ENCODE results near the gene OVCH2.
A peak's percentile ranks its signal among the peaks of the same experiment; 100 is the strongest.
"Not testable (repeated sequence)": the region's sequence is repeated elsewhere in the genome, so short reads cannot be mapped to it uniquely, and the experiment has no call there.

OVCH2 gene

DNA sequence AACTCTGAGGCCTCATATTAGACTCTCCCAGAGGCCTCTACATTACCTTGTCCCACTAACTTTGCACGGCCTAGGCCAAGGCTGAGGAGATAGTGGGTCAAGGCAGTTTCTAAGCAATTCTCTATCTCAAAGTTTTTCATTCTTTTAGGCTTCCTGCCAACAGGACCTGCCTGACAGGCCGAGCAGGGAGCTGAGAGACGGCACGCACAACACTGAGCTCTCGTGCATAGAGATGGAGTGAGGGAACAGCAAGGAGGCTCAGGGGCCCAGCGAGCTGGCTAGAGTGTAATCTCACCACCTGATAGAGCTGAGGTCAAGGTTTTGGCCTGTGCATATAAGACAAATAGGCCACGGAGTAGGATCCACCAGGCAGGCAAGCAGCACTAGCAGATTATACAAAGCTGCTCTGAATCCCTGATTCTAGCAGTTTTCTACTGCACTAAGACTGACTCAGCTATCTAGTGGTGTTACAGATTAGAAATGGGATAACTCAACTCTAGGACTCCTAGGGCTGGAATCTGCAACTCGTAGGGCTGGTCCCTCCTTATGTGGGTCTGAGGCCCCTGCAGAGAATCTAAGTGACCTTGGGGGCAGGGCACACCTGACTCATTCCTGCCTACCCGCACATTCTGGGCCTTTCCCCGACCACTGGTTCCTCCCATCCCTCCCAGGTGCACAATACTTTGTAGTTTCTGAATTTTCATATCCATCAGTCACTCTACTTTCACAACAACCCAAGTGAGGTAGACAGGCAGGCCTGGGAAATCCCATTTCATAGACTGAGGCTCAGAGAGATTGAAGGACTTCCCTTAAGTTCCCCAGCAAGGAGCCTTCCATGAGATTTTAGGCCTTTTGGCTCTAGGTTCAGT, 34.7 kb downstream of the OVCH2 start:
- peak; percentile 63 for DNase-seq

DNA sequence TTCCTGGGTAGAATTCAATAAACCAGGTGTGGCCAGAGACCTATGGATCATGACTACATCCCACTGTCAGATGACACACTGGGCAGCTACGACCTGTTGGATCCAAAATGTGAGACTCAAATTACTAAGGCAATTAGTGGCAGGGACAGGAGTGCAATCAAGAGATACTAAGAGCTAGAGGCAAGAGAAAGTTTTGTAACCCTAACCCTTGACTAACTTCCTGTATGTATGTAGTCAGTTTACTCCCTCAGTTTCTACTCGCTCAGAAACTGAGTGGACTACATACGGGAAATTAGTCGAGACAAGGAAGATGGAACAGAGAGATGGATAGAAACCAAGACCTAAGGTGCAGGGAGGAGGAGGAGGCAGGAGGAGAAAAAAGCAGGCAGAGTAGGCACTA, 35.6 kb downstream of the OVCH2 start:
- DNase-seq, result no peak

DNA sequence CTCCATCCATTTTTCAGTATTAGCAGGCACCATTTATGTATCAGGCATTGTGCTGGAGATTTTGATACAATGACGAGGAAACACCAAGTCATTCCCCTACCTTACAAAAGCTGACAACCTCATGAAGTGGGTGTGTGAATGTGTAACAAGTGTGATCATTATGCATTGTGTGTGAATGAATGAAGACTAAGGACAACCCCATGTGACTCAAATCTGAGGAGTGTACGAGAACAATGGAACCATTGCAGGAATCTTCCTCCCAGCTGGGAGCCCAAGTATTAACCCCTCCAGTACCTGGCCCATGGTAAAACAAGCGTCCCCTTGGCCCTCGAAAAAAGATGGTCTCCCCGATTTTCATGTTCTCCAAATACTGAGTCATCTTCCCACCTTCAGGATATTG, 37.4 kb downstream of the OVCH2 start:
- no peak for DNase-seq

DNA sequence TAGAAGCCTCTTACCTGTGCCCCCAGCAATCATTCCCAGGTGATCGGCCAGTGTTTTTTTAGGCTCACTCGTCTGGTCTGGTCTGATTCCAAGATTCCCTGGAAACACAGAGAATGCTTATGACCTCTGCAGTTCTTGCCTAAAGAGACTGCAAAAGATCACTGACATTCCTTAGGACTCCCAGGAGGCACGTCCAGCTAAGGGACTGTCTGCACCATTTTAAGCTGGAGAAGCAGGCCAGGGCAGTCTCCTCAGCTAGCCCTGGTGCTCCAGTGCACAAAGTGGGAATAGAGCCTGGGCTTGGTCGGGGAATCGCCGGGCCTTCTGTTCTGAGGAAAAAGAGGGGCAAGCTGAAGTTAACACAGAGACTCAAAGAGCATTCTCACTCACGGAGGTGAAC, 37.8 kb downstream of the OVCH2 start:
- no peak for DNase-seq

DNA sequence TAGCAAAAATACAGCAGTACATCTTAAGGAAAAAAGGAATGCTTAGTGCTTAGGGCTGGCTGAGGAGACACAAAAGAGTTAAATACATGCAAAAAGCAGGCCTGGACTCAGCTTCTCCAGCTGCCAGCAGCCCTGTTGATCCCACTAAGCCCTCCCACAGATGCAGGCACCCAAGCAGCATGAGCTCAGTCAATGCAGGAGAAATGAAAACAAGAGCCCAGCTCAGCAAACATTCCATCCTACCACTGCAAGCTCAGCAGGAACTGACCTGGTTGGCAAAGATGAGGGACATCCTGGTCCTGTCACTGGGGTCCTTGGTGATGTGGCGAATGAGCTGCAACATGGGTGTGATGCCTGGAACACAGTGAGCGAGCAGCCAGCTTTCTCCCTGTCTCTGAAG, 38.8 kb downstream of the OVCH2 start:
- no peak for DNase-seq

DNA sequence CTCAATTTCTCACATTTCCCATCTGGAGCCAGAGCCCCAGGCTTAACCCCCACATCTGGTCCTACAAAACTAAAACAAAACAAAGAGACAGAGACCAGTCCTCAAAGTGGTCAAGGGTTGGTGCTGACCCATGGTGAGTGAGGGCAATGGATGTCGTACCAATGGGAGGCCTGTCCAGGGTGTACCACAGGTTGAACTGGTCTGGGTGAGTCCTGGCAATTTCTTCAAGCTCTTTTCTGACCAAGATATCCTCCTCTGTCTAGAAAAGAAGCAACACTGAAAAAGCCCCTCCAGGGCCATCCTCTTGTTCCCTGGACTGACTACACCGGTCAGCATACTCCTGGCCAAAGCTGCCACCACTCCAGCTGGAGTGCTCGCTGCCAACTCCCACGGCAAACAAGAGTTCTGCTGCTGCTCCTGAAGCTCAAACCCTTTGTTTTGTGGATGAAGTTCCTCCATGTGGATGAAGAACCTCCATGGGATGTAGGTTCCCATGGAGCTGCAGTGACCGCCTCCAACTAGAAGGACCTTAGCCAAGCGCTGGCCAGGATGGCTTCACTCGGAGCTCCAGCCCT, 39.9 kb downstream of the OVCH2 start:
- no peak for DNase-seq

DNA sequence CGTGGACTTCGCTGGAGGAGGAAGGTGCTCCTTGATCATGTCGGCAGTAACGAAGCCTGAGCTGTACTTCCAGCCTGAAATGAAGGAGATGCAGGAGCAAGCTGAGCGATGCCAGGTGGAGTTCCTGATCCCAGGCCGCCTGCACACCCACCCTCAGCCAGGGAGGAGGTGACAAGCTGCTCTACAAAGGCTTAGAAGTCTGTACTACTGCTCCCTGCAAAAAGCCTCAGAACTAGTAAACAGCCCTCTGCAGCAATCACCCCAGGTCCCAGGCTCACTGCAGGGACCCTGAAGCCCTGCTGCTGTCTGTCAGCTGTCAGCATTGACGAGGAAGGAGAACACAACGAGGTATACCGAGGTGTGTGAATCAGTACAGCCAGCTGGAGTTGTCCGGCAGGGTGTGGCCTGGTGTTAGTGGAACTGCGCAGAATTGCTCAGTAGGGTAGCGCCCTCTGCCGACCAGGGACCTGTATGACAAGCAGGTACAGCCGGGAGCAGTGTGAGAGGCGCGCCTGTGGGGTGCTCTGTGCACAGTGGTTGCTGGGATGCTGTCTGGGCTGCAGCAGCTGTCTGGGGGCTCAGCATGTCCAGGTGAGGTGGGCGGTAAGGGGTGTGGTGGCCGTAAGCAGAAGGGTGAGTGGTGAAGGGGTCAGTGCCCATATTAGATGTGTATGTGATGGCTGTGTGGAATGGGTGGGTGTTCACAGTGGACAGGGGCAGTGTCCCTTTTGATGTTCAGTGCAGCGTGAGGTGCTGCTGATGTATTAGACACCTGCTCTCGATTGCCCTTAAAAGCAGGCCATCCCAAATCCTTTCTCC, 40.6 kb downstream of the OVCH2 start:
- peak; percentile 79 for DNase-seq

DNA sequence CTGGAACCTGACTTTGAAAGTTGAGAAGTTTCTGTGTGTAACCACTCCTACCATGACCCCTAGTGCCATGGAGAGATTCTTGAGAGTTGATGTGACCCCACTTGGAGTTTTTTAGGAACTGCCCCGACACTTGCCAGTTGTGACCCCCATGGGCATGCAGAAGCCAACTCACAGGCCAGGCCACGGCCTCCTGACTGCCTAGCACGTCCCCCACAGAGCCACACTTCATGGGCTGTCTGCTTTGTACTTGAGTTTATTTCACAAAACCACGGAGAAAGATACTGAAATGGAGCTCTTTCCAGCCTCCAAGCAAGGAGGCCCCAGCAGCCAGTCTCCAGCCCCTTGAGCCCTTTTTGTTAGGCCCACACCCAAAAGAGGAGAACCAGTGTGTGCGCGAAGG, 41.4 kb downstream of the OVCH2 start:
- DNase-seq, result no peak

DNA sequence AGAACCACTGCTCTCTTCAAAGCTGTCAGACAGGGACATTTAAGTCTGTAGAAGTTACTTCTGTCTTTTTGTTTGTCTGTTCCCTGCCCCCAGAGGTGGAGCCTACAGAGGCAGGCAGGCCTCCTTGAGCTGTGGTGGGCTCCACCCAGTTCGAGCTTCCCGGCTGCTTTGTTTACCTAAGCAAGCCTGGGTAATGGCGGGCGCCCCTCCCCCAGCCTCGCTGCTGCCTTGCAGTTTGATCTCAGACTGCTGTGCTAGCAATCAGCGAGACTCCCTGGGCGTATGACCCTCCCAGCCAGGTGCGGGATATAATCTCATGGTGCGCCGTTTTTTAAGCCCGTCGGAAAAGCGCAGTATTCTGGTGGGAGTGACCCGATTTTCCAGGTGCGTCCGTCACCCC, 42.7 kb downstream of the OVCH2 start:
- not testable (repeated sequence) for DNase-seq

DNA sequence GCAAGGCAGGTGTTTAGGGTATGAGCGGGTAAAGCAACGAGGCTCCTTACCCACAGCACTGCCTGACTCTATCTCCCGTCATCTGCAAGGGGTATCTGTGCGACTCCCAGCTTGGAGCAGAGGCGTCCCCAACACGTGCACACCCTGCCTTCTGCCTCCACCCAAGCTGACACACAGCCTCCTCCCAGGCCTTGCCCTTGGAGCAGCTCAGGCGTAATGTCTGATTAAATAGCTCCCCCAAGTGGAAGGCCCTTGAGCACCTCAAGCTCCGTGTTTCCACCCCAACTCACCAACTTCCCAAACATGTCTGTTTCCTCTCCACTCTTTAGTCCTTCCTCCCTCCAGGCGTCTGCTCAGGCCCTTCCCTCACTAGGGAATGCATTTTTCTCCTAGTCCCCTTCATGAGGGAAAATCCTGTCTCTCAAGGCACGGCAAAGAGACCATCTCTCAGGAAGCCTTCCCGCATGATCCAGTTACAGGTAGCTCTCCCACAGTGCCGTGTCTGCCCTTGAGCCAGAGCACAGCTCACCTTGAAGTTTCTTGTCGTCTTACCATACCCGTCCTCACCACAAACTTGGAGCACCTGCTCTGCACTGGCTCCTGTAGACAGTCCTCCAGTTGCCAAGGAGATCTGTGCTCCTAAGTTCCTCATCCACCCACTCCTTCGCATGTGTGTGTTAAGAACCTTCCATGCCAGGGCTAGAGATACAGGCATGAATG, 48.8 kb downstream of the OVCH2 start:
- DNase-seq, result no peak

DNA sequence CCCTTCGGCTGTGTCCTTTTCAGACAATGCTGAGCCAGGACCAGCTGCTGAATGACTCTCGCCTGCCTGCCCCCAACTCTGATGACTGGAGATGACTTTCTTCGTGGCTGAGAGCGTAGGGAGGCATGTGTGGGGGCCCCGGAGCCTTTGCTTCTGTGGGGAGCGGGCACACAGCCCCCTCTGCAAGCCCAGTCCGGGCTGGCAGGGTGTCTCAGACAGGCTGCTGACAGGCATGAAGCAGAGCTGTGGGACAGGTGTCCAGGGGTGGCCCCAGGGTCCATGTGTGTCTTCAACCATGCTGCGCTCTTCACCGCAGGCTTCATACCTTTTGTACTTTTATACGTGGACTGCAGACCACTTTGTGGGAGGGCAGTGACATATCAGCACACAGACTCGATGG, 49.6 kb downstream of the OVCH2 start:
- no peak for DNase-seq

DNA sequence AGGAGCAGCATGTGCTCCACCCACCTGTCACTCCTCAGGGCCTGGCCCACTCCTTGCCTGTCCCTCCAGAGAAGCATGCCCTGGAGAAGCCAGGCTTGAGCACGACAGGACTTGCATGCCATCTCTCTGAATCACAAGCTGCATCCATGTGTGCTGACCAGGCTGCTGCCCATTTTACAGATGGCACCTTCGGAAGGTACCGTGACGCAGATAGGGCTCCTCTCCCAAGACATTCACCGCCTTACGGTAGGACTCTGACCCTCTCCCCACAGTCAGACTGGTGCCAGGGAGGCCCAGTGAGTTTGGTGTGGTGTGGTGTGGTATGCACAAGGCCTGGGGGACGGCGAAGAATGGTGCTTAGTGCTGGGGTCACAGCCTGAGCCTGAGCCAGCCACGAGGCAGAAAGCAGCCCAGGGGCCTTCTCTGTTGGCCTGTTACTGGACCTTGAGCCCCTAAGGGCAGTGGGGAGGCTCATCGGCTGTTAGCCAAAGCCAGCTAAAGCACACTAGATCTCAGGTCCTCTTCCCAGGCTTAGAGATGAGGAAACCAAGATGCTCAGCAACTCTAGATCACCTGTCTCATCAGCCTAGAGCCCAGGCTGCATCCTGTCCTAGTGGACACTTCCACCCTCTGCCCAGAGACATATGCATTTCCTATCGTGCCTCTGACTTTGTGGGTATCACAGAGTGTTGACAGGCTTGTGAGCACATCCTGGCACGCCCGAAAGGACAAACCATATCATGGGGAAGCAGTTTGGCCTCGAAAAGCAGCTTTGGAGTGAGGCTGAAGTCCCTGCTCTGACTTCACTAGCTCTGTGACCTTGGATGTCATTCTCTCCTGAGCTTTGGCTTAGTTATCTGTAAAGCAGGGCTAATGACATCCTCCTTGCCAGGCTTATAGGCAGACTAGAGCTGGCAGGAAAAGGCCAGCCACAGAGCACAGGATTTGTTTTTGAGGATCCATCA, 50.7 kb downstream of the OVCH2 start:
- no peak for DNase-seq

DNA sequence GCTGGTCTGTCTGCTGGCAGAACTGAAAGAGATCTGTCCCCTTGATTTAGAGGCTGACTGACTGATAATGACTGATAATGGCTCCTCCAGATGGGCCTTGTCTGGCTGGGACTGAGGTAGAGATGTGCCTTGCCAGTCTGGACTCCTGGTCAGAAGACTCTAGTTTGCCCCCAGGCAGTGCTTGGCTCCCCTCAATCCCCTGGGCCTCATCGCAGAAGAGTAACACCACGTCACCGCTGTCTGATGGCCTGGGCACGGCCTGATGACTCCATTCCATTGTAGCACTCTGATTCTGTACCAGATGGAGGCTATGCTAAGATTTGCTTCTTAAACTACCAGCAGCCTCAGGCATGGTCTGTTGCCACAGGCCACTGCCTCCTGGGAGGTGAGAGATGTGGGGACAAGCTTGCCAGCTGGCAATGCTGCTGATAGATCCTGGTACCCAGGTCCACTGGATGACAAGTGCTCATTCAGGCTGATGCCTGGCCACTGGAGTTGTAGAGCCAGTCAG, 52.0 kb downstream of the OVCH2 start:
- DNase-seq, result no peak

DNA sequence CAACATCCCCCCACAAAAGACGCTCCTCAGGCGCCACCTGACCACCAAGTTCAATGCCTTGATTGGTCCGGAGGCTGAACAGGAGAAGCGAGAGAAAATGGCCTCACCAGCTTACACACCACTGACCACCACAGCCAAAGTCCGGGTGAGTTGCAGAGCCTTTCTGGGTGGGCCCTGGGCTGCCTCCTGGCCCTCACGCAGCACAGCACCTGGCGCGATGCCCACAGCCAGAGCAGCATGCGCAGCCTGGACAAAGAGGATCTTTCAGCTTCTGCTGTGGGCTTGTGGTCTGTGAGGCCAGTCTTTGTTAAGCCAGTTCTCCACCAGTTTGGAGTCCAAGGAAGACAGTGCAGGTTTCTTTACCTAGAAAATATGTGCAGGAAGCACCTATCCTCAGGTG, 54.6 kb downstream of the OVCH2 start:
- DNase-seq, result no peak

DNA sequence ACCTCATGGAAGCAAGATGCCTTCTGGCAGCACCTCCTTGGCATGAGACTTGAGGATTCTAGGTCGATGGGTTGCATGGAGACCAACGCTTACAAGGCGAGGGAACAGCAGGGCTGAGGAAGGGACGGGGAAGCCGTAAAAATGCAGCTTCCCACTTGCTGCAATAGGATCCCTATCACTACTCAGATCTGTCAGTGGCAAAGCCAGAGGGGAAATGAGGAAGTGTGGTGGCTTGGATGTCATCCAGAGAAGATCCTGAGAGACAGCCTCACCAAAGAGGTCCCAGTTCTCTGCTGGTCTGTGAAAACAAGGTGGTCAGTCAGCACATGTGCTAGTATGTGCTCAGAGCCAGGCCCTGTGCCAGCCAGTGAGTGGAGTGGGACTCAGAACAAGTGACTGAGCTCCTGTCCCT, 55.1 kb downstream of the OVCH2 start:
- DNase-seq, result no peak

DNA sequence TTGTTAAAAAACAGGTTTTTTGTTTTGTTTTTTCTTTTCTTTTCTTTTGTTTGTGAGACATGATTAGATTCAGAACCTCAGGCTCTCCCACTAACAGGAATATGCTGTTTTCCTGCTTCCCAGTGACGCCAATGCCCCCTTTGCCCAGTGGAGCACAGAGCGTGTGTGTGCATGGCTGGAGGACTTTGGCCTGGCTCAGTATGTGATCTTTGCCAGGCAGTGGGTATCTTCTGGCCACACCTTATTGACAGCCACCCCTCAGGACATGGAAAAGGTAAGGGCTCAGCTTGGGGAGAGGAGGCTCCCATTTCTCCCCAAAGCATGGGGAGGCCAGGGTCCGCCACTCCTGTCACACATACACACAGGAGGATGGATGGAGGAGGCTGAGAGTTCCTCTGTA, 58.0 kb downstream of the OVCH2 start:
- no peak for DNase-seq

DNA sequence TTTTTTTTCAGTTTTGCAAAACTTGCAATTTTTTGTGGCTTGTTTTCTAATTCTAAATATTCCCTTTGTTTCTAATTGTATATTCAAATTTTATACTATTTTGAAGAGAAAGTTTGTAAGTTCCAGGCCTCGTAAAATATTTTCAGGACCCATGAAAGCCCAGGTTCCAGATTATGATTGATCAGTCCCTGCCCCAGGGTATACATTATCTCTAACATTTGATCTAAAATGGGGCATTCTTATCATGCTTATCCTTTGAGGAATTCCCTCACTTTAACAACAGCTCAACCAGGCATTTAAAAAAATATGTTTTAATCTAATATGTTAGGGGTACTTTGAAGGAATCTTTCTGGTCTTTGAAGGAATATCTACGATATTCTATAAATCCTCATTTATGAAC, 59.4 kb downstream of the OVCH2 start:
- no peak for DNase-seq

DNA sequence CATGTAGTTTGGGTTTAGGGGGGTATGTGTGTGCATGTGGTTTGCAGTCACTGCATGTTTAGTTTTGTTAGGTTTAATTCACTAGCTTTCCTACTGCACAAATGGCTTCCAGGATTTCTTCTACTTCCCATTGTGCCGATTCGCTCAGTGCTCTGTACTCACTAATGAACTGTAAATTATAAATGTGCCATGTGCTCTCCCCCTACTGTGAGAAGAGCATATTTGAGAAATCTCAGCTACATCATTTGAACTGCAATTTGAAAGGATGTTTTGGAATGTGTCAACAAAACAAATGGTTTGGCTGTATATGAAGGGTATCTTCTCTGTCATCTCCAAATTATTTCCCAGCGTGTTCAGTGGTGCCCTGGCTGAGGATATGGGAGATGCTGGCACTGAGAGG, 61.1 kb downstream of the OVCH2 start:
- DNase-seq, result no peak

DNA sequence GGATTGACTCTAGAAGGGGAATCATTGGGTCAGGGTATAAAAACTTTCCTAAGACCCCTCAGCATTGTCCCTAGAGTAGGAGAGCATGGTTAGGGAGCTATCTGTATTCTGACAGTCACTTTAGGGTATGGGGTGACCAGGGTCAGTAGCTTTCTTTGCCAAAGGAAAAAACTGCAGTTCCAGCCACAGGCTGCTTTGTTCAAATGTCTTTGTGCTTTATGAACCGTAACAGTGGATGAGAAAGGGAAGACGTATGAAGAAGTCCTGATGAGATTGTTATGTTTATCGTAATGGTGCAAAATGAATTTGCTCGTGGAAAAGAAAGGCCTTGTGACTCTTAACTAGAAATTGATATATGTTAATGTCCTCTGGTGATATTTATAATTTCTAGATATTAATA, 63.0 kb downstream of the OVCH2 start:
- no peak for DNase-seq

DNA sequence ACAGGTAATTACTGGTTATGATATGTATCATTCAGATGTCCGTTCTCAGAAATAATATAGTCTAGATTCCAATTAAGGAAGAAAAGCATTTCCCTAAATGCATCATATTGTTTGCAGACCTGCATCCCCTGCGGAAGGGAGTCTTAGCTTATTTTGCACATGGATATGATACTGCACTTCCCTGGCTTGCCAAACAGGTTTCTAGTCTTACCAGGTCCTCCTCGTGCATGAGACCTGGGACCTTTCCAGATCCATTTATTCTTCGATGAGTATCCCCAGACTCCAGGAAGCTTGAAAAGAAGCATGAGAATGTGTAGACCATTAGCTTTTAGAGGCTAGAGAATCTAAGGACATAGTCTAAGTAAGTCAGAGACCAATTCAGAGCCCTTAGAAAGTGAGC, 63.5 kb downstream of the OVCH2 start:
- no peak for DNase-seq

DNA sequence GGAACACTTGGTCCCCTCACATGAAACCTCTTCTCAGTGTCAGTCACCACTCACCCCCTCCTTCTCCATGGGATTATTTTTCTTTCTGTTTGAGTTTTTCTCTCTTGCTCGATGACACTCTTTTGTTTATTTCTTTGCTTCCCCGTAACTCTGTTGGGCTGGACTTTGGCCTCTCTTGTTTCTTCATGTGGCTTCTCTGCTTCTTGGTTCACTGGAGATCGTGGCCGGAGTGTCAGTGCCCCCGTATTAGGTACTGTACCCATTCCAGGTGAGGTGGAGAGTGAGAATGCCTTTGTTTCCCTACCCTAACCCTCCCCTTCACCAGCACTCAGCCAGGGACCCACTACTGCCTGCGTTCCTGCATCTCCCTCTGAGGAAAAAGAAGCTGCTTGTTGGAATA, 65.5 kb downstream of the OVCH2 start:
- DNase-seq, result no peak

DNA sequence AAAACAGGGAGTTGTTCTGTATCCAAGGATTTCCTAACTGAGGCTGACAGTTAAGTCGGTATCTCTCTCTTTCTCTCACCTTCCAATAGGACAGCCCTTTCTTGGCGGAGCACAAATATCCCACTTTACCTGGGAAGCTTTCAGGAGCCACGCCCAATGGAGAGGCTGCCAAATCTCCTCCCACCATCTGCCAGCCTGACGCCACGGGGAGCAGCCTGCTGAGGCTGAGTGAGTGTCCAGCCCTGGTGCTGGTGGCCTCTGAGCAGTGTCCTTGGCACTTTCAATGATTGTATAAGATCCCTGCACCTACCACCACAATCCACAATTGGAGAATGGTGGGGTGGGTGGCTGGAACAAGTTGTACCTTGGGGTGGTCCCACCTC, 66.6 kb downstream of the OVCH2 start:
- DNase-seq, result no peak
